SKM-1 (cell line): Measurements from ENCODE around the gene KRT86.

Experiments
- DNase-seq: peaks from one replicate; lab custom pipeline; 2025; ENCODE audit not compliant: unreplicated experiment; lab: John Stamatoyannopoulos, UW

KRT86 gene

DNA sequence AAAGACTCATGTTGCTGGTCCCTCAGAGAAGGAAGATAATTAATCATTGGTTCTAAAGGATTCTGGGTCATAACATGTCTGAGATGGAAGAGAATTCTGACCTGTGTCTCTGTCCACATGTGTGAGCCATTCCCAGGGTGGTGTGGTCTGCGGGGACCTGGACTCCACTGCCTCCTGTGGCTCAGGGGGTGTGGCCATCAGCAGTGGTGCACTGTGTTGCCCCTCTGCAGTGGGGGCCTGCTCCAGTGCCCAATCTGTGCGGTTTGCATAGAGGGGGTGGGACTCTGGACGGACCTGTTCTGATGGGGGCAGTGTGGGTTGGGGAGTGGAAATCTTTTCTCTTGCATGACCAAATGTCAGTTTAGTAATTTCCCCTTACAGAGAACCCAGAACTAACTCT lies 79.3 kb downstream of the KRT86 start:
- no peak for DNase-seq

- no peak for DNase-seq
Observed at GRCh38 chr12:52354200-52354599, 79.8 kb downstream of the KRT86 start.

- no peak for DNase-seq
Observed at GRCh38 chr12:52355176-52355575, 80.7 kb downstream of the KRT86 start.

DNA sequence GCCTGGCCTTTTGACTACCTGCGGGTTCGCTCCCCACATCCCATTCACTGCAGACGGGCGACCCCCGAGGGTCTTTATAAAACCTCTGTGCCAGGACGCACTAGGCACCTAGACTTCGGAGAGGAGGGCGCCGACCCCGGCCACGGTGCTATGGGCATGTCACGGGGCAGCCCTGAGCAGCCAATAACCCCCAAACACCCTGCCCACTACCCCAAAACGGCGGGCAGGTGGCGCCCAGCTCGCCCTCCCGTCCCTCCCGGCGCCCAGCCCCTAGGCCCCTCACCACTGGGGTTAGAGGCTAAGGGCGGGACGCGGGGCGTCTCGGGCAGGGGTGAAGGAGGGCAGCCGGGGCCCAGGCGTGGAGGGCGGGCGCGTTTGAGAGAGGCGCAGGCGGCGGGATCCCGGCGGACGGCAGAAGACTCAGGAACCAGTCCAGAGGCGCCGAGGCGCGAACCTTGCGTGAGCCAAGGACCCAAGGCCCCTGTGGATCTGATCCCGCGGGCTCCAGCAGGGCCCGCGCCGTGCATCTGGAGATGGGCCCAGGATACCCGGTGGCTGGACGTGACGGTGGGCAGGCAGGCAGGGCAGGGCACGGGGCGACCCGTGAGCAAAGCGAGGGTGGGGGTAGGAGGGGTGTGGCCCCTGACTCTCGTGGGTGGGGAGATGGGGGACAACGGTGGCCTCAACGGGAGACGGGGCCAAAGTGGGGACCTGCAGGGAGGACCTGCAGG lies 81.8 kb downstream of the KRT86 start:
- DNase-seq, result no peak

DNA sequence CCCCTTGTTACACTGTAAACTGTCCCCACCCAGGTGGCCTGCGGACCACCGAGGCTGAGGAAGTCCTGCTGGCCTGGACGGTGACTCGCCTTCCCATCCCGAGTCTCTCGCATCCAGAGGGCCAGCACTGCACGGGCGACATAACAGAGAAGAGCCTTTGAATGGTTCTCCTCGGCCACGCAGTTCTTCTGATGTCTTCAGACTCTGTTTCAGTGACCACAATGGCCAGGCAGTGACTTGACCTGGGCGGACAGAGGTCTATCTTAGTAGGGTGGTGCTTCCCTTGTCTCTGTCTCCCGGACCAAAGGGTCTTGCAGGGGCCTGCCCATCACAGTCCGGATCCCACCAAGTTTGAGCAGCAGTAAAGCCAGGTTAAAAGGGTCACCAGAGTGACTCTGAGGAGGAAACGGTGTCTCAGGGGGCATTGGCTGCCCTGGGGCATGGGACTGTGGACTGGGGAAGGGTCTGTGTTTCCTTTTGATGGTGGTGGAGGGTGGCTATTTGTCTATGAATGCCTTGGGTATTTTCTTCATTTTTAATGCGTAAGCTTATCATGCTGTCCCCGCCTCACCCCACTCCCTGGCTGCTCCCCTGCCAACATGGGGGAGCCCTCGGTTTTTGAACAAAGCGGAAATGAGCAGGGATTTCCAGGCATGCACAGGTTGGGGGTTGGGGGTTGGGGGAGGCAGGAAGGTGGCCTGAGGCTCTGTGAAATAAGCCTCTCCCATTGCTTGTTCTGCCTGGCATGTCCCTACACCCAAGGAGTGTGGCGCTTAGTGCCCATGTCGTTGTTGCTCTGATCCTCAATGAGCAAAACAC lies 82.5 kb downstream of the KRT86 start:
- DNase-seq, result no peak
